Adipose tissue (tissue), 3 donors: Measurements from ENCODE around the gene CMIP. TPM values are rescaled to one million over a fixed set of nuclear protein-coding genes. Genes with fewer than 3 reads are reported as not detected.
"Not testable (repeated sequence)": the region's sequence is repeated elsewhere in the genome, so short reads cannot be mapped to it uniquely, and the experiment has no call there.

Experiments used
- H3K27ac ChIP-seq: one replicate; pipeline ENCODE4 v1.5.1; 2013; ENCODE audit warnings: low read depth, low read length
- WGBS, 3 donors: extraction: QIAGEN DNeasy Blood & Tissue Kit; methylation state at CpG; one replicate each; pipeline ENCODE4 v1.1.7; 2013; 5-methylcytosine and 5-hydroxymethylcytosine counted together
- polyA plus RNA-seq, 3 donors: library from polyadenylated mRNA; stranded (reverse); fragments of 200-250 nt; gene quantifications; one replicate each; pipeline ENCODE4 v1.2.3, GENCODE V29; 2013
- donor health status: healthy with polysubstance abuse.
- donor health status: Bipolar disorder and iron deficiency.
- donor health status: healthy.

The CMIP gene
- polyA plus RNA-seq, 3 donors = 9.2 to 22.9 (median 13.3) TPM

DNA sequence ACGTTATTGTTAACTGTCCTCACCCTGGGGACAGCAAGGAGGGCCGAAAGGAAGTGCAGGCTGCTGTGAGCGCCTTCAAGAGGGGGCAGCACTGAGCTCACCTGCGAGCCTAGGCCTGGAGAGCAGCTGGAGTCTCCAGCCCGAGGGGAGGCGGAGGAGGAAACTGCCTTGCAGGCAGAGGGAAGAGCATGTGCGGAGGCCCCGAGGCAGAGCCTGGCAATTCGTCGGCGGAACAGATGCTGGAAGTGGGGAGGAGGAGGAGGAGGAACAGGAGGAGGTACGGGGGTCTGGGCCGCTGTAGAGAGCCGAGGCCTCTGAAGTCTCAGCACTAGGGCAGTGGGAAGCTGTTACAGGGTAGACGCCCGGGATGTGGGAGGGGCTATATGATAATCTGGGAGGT is 284.8 kb downstream of the CMIP start:
- WGBS, 3 donors = 77 to 90% (median 86%) methylated on average over 16 of the region's 16 CpGs
- H3K27ac ChIP-seq = no peak overlapping the region

DNA sequence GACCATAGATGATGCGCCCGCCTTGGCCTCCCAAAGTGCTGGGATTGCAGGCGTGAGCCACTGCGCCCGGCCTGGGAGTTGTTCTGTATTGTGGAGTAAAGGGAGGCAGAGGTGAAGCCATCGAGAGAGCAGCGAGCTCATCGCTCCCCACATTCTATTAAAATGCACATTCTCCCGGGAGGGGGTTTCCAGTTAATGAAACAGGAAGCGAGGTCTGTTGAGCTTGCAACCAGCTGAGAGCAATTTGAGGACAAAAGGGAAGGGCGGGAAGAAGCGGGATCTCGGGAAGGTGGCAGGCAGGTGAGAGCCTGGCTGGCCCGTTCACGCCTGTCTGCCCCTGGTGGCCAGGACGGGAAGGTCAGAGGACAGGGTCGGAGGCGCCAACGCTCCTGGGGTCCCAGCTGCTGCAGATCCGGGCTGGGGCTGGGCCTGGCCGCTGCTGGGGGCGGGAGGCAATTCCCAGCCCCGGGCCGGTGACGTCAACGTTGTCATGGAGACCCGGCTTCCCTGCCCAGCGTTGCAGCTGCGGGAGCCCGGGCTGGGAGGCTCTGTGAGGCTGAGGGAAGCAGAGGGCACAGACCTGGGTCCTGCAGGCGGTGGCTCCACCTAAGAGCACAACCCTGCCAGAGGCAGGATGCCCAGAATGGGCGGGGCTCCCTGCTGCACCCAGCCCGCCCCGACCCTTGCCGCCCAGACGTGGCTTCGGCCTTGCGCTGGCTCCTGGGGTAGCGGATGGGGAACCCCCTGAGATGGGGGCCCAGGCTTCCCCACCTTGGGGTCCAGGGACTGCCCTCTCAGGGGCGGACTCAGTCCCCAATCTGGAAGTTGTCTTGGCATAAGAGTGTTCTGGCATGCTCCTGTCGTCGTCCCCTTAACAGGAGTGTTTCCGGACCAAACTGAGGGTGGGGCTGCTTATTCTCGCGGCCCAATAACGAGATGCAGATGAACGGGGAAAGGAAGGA is 285.8 kb downstream of the CMIP start:
- no peak overlapping the region for H3K27ac ChIP-seq
- 7 to 19% (median 11%) methylated on average over 47 of the region's 47 CpGs for WGBS, 3 donors

DNA sequence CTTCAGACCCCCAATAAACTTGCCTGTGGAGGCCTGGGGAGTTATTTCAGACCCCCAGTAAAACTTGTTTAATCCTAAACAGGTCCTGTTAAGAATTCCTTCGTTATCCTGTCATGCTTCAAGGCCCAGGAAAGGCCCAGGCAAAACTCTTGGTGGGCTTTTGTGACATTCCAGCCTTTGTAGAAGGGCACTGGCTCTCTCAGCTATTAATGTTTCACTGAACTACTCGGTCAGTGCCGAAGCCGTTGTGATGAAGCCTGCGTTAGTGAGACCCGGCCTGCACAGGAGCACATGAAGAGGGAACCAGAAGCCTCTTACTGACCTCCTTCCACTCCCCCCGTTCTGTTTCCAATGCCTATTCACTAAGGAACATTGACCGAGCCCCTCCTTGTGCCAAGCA is 287.0 kb downstream of the CMIP start:
- no peak overlapping the region for H3K27ac ChIP-seq
- 89 to 92% (median 91%) methylated on average over 8 of the region's 8 CpGs for WGBS, 3 donors

- no peak overlapping the region for H3K27ac ChIP-seq
- WGBS, 3 donors = 70 to 90% methylated on average over 1 of the region's 1 CpG; no CpG with 5 or more reads in 1 of the 3 donors
These were observed 288.1 kb downstream of the CMIP start for GRCh38 chr16:81732699-81733098.

GRCh38 chr16:81733295-81733694 is 288.7 kb downstream of the CMIP start:
- 75 to 91% (median 87%) methylated on average over 1 of the region's 1 CpG for WGBS, 3 donors
- no peak overlapping the region for H3K27ac ChIP-seq

DNA sequence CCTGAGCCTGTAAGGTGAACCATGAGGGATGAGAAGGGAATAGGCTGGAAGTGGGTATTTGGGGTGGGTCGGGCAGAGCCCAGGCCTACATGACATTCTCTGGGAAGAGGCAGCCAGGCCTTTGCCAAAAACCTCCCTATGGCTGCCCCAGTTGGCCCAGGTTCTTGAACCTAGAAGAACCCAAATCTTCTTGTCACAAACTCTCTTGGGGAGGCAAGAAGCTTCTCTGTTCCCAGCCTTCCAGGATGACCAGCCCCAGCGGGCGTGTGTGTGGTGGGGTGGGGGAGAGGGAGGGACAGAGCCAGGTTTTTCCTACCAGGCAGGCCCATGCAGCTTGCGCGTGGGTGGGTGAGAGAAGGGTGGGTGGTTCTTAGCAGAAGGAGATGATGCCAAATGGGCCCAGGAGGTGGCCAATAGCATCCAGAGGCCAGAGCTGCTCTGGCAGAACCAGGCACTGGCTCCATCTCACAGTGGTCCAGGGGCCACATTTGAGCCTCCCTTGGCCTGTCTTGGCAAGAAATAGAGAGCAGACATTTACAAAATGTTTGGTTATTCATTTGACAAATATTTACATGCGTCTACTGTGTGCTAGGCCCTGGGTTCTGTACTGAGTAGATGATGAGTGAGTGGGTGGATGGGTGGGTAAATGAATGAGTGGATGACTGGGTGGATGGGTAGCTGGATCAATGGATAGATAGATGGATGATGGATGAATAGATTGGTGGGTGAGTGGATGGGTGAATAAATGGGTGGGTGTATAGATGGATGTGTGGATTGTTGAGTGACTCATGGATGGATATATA is 290.2 kb downstream of the CMIP start:
- H3K27ac ChIP-seq = no peak overlapping the region
- WGBS, 3 donors = 93 to 98% (median 97%) methylated on average over 6 of the region's 6 CpGs

GRCh38 chr16:81737885-81738536 is 293.4 kb downstream of the CMIP start:
- no peak overlapping the region for H3K27ac ChIP-seq
- 6 to 9% (median 9%) methylated on average over 22 of the region's 22 CpGs for WGBS, 3 donors

DNA sequence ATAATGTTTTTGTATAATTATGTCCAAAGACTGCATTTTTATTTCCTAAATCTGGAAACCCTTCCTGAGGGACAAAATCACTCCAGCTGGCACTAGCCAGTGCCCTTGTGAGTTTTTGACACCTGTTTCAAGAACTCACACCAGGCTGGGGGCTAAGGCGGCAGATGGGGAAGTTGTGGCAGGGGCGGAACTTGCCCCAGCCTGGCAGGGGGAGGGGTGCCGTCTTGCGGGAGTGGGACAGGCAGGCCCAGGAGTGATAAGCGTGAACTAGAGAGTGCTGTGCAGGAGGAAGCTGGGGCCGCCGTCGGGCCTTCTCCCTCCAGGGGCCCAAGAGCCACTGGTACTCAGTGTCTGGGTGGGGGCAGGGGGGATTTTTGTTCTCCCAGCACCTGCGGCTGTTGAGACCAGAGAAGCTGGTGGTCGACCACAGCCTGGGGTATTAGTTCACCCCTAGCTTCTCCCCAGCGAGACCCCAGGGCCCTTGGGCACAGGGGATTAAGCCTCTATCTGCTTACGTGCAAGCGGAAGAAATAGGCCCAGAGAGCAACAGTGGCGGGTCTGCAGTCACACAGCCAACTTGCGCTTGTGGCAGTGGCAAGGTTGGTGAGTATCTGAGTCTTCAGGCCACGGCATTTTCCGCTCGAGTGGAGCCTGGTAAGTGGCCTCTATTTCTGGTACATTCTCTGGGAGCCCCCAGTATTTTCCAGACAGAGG is 294.3 kb downstream of the CMIP start:
- WGBS, 3 donors = 54 to 66% (median 59%) methylated on average over 18 of the region's 18 CpGs
- H3K27ac ChIP-seq = no peak overlapping the region

DNA sequence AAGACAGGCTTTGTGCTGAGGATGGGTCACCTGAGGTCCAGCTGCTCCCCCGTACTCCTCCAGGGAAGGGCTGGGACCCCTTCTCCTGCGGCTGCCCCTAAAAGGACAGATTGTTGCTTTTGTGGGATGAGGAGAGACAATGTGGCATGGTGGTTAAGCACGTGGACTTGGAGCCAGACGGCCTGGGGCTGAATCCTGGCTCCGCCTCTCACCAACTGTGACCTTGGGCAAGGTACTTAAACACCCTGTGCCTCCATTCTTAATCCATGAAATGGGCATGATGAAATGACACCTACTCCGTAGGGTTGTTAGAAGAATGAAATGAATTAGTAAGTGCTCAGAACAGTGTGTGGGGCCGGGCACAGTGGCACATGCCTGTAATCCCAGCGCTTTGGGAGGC is 294.9 kb downstream of the CMIP start:
- 78 to 85% (median 82%) methylated on average over 8 of the region's 8 CpGs for WGBS, 3 donors

DNA sequence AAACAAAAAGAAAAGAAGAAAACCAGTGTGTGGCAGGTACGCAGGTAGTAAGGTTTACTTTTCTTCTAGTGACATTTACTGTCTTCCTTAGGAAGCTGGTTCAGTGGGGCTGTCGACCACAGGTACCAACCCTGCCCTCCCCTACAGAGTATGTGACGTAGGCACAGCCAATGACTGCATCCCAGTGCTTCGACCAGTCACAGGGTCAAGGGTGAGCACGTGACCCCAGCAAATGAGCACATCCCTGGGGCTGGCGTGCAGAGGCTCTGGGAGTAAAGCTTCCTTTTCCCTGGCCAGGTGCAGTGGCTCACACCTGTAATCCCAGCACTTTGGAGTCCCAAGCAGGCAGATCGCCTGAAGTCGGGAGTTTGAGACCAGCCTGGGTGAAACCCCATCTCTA is 295.6 kb downstream of the CMIP start:
- WGBS, 3 donors = 57 to 74% (median 71%) methylated on average over 8 of the region's 8 CpGs
- no peak overlapping the region for H3K27ac ChIP-seq

More for the DNA sequence above, 294.9 kb downstream of the CMIP start:
- no peak overlapping the region for H3K27ac ChIP-seq

GRCh38 chr16:81741430-81741770 is 296.8 kb downstream of the CMIP start:
- 84 to 91% (median 85%) methylated on average over 6 of the region's 6 CpGs for WGBS, 3 donors
- not testable (repeated sequence) for H3K27ac ChIP-seq

DNA sequence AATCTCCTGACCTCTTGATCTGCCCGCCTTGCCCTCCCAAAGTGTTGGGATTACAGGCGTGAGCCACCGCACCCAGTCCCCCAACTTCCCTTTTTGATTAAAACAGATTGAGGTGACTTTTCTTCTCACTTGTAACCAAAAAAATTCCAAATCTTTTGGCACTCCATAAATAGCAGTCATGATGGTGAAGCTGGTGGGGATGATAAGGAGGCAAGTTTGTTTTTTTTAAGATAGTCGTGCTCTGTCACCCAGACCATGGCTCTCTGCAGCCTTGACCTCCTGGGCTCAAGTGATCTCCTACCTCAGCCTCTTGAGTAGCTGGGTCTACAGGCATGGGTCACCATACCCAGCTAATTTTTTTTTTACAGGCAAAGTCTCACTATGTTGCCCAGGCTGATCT is 299.8 kb downstream of the CMIP start:
- 54 to 91% (median 75%) methylated on average over 4 of the region's 4 CpGs for WGBS, 3 donors
- H3K27ac ChIP-seq = no peak overlapping the region

GRCh38 chr16:81744911-81745310 is 300.3 kb downstream of the CMIP start:
- 81 to 89% (median 87%) methylated on average over 4 of the region's 4 CpGs for WGBS, 3 donors
- no peak overlapping the region for H3K27ac ChIP-seq

DNA sequence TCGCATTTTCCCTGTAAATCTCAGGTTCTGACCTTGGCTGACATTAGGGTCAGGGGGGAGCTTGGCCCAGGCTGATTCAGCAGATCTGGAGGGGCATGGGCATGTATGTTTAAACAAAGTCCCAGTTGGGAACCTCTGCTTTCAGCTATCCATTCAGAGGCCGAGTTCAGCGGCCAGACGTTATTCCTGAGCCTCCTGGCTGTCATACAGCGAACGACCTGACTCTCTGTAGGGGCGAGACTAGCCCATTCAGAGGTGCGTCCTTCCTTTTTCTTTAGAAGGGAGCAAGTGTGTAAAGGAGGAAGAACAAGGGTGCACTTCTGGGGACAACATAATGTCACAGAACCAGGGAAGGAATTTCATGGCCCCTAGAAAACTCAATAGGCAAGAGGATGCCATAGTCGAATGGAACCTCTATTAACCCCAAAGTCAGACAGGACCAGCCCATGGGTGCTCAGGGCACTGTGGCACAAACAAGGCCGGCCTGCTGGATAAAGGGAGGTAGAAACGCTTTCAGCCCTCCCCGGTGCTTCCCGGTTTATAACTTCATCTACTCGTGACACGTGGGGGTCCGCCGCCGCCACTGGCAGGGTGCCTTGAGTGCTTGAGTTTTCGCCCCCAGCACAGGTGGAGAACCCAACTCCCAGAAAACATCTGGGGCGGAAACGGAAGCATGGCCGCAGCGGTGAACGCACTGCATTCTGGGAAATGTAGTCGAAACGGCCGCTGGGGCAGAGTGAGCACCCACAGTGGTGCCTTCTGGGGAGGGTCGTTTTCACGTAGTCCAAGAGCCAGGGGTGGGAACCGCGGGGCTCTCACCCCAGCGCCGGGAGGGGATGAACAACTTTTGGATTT is 301.3 kb downstream of the CMIP start:
- WGBS, 3 donors = 17 to 20% (median 18%) methylated on average over 33 of the region's 33 CpGs
- H3K27ac ChIP-seq = no peak overlapping the region

GRCh38 chr16:81746566-81746965 is 302.0 kb downstream of the CMIP start:
- no peak overlapping the region for H3K27ac ChIP-seq
- 38 to 47% (median 40%) methylated on average over 5 of the region's 5 CpGs for WGBS, 3 donors

DNA sequence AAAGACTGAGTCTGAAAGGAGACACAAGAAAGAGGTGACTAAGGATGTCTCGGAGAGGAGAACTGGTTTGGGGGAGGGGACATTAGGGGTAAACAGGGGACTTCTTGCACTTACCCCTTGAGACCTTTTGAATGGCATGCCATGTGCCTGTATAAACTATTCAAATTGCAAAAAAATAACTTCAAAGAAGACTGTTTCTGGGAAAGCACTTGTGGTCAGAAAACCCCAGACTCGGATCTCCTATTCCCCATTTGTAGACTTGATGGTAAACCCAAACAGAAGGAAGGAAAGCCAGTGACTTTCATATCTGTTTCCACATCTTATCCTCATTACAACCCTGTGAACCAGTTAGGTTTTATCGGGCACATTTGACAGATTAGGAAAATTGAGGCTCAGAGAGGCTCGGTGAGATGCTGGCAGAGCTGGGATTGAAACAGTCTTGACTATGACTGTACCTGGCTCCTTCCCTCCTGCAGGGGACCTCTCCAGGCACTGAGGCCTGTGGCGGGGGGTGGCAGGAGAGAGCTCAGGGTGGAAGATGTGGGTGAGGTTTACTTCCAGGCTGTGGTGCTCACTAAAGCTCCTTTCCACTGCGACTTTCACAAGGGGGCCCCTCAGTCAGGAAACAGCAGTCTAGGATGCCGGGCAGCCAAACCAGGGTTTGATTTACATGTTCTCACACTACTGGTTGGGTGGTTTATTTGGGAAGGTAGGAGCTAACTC is 304.0 kb downstream of the CMIP start:
- WGBS, 3 donors = 43 to 64% (median 57%) methylated on average over 7 of the region's 7 CpGs
- H3K27ac ChIP-seq = no peak overlapping the region
